Measurements from ENCODE around the gene CNTN4.

GRCh38 chr3:3005146-3005744 lies 906.6 kb downstream of the CNTN4 start:
- TF ChIP-seq, protein P1, sequence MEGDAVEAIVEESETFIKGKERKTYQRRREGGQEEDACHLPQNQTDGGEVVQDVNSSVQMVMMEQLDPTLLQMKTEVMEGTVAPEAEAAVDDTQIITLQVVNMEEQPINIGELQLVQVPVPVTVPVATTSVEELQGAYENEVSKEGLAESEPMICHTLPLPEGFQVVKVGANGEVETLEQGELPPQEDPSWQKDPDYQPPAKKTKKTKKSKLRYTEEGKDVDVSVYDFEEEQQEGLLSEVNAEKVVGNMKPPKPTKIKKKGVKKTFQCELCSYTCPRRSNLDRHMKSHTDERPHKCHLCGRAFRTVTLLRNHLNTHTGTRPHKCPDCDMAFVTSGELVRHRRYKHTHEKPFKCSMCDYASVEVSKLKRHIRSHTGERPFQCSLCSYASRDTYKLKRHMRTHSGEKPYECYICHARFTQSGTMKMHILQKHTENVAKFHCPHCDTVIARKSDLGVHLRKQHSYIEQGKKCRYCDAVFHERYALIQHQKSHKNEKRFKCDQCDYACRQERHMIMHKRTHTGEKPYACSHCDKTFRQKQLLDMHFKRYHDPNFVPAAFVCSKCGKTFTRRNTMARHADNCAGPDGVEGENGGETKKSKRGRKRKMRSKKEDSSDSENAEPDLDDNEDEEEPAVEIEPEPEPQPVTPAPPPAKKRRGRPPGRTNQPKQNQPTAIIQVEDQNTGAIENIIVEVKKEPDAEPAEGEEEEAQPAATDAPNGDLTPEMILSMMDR (IDR thresholded peaks at IDR 0.05): no peak
- TF ChIP-seq EP300 (IDR thresholded peaks at IDR 0.05) (no peak), POLR2A (IDR thresholded peaks at IDR 0.05; ENCODE audit: low read depth) (no peak), POLR2AphosphoS5 (IDR thresholded peaks at IDR 0.05) (no peak)
